ENCODE data around the gene TECTA.

DNA sequence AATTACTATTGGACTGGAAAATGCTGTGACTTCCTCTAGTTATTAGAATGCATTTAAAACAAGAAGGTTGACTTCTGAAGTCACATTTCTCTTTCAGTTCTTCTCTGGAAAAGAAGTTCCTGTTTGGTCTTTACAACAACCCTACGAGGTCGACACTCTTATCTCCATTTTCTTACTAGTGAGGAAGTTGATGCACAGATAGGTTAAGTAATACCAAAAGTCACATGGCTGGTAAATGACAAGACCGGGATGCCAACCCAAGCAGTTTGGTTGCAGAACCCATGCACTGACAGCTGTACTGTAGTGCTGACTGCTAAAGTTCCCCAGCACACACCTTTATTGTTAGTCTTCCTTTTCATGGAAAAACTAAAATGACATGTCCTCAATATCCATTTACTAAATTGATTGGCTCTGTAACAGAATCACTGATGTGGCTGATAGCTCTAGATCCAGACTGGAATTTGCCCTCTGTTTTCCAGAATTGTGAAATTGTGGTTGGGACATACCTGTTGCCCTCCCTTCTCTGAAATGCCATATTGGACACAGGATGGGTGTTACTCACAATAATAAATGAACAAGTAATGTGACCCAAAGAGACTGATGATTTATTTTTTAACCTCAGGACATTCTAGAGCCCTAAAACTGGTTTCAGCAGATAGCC, 9.4 kb upstream of the TECTA start:
- TF ChIP-seq POLR2AphosphoS5 (IDR thresholded peaks at IDR 0.05; ENCODE audit: borderline replicate concordance, low read depth, low read length): no peak
- TF ChIP-seq EZH2 (IDR thresholded peaks at IDR 0.05): no peak
- TF ChIP-seq FOXP2 (optimal IDR thresholded peaks at IDR 0.05; ENCODE audit: control extremely low read depth, extremely low read length, insufficient read depth): no peak

Measured in SK-N-MC (cell line).